HCT116 (cell line): Measurements from ENCODE around the gene WASL. TPM values are rescaled to one million over a fixed set of nuclear protein-coding genes. Genes with fewer than 3 reads are reported as not detected.

ENCODE experiments used
- ATAC-seq: fragments of 200-7000 bp; cut with Tn5 transposase; 2 replicates; pipeline ENCODE4 v1.9.1; 2020; ENCODE audit warnings: mild to moderate bottlenecking, moderate library complexity
- BruUV-seq: library from RNA; stranded (reverse); fragments of 400-500 nt; replicated peaks from 2 replicates; lab custom pipeline; 2021; lab: Mats Ljungman, UMichigan
- CTCF ChIA-PET: fragments of 300-600 bp; sonication (Branson Sonifier 250); formaldehyde crosslinking; loops from one replicate; lab custom pipeline; 2021; ENCODE audit warnings: antibody characterized with exemption; lab: Charles Lee
- POLR2A ChIA-PET: fragments of 300-600, 350-600 bp; sonication (Branson Sonifier 250); formaldehyde crosslinking; loops from one replicate; lab custom pipeline; 2021; ENCODE audit warnings: antibody characterized with exemption; lab: Charles Lee
- RAD21 ChIA-PET, 2 experiments: fragments of 300-600 bp; sonication (Branson Sonifier 250); formaldehyde crosslinking; loops; one replicate each; lab custom pipeline; 2023; ENCODE audit warnings: low total read pairs in 2 of 2; ENCODE audit not compliant: uncharacterized antibody in 2 of 2, unreplicated experiment in 2 of 2, low non-redundant PET in 1 of 2; lab: Charles Lee
- DNase-seq: peaks from one replicate; pipeline ENCODE4 v3.0.0-alpha.2; 2010; ENCODE audit warnings: low read depth, low spot score
- H2AFZ ChIP-seq: fragments of 200-600 bp; shearing (Covaris generic), sonication (generic); 2 replicates; pipeline ENCODE4 v1.6.1; 2017; ENCODE audit warnings: low read depth, mixed run types, mixed read lengths, antibody characterized with exemption, low read length; ENCODE audit not compliant: poor library complexity, severe bottlenecking
- H3K27ac ChIP-seq: 2 replicates; pipeline ENCODE4 v1.5.1; 2012; ENCODE audit warnings: low read depth, low read length
- H3K27me3 ChIP-seq: fragments of 200-600 bp; sonication (generic); 2 replicates; pipeline ENCODE4 v1.6.1; 2016; ENCODE audit warnings: mixed run types, low read length, mixed read lengths; ENCODE audit not compliant: insufficient read depth
- H3K36me3 ChIP-seq, 2 experiments: fragments of 200-500 bp in 1 of 2; fragments of 200-600 bp in 1 of 2; sonication (Bioruptor generic) in 1 of 2; sonication (generic) in 1 of 2; 2 replicates each; pipeline versions ENCODE4 v1.5.1 to v1.6.1; 2014 to 2016; ENCODE audit warnings: low read length in 2 of 2, inconsistent platforms in 1 of 2, mixed read lengths in 1 of 2, mixed run types in 1 of 2; ENCODE audit not compliant: insufficient read depth in 2 of 2, control insufficient read depth in 1 of 2
- H3K4me1 ChIP-seq, 2 experiments: fragments of 200-600 bp in 1 of 2; sonication (generic) in 1 of 2; 2 replicates each; pipeline versions ENCODE4 v1.5.1 to v1.6.1; 2012 to 2017; ENCODE audit warnings: low read length in 2 of 2, inconsistent platforms in 1 of 2, mild to moderate bottlenecking in 1 of 2, mixed read lengths in 1 of 2, mixed run types in 1 of 2, moderate library complexity in 1 of 2; ENCODE audit not compliant: insufficient read depth in 2 of 2, control insufficient read depth in 1 of 2
- H3K4me2 ChIP-seq: fragments of 200-600 bp; sonication (generic); 2 replicates; pipeline ENCODE4 v1.6.1; 2017; ENCODE audit warnings: mixed run types, low read length, mixed read lengths
- H3K4me3 ChIP-seq, 2 experiments: fragments of 200-600 bp in 1 of 2; sonication (generic) in 1 of 2; replicated peaks in 1 of 2; 2 replicates each; pipeline ENCODE4 v1.5.1; 2011 to 2016; ENCODE audit warnings: low read length in 2 of 2, control low read depth in 1 of 2, low read depth in 1 of 2, mild to moderate bottlenecking in 1 of 2, mixed read lengths in 1 of 2, mixed run types in 1 of 2
- H3K79me2 ChIP-seq: fragments of 200-600 bp; sonication (generic); 2 replicates; pipeline ENCODE4 v1.6.1; 2017; ENCODE audit warnings: mild to moderate bottlenecking, mixed run types, low read length, moderate library complexity, mixed read lengths; ENCODE audit not compliant: insufficient read depth
- H3K9ac ChIP-seq: fragments of 200-600 bp; sonication (generic); 2 replicates; pipeline ENCODE4 v1.6.1; 2016; ENCODE audit warnings: low read length, mixed read lengths
- H3K9me2 ChIP-seq: fragments of 200-600 bp; sonication (generic), shearing (Covaris generic); 2 replicates; pipeline ENCODE4 v1.6.1; 2017; ENCODE audit warnings: mixed run types, mild to moderate bottlenecking, moderate library complexity; ENCODE audit not compliant: insufficient read depth
- H3K9me3 ChIP-seq, 2 experiments: fragments of 200-500 bp in 1 of 2; fragments of 200-600 bp in 1 of 2; sonication (Bioruptor generic) in 1 of 2; sonication (generic) in 1 of 2; 2 replicates each; pipeline ENCODE4 v1.6.1; 2014 to 2017; ENCODE audit warnings: low read length in 2 of 2, mixed read lengths in 2 of 2, inconsistent platforms in 1 of 2, low read depth in 1 of 2, mild to moderate bottlenecking in 1 of 2, mixed run types in 1 of 2, moderate library complexity in 1 of 2; ENCODE audit not compliant: control insufficient read depth in 1 of 2, insufficient read depth in 1 of 2
- H4K20me1 ChIP-seq: fragments of 200-600 bp; sonication (generic), shearing (Covaris generic); 2 replicates; pipeline ENCODE4 v1.6.1; 2017; ENCODE audit warnings: mixed run types, mild to moderate bottlenecking, moderate library complexity; ENCODE audit not compliant: insufficient read depth
- CBX3 ChIP-seq: IDR thresholded peaks from 2 replicates; pipeline ENCODE4 v1.6.1; 2012; ENCODE audit warnings: low read depth
- CEBPB ChIP-seq: IDR thresholded peaks from 2 replicates; pipeline ENCODE4 v1.6.1; 2012; ENCODE audit warnings: low read depth
- EGR1 ChIP-seq: IDR thresholded peaks from 2 replicates; pipeline ENCODE4 v1.6.1; 2012; ENCODE audit warnings: low read depth
- EZH2phosphoT487 ChIP-seq: fragments of 200-600 bp; IDR thresholded peaks from 2 replicates; pipeline ENCODE4 v1.6.1; 2018; ENCODE audit warnings: antibody characterized with exemption, borderline replicate concordance
- FOSL1 ChIP-seq: IDR thresholded peaks from 2 replicates; pipeline ENCODE4 v1.6.1; 2012; ENCODE audit warnings: low read depth
- JUND ChIP-seq: IDR thresholded peaks from 2 replicates; pipeline ENCODE4 v1.6.1; 2012
- SP1 ChIP-seq: IDR thresholded peaks from 2 replicates; pipeline ENCODE4 v1.6.1; 2012; ENCODE audit warnings: low read depth
- SRF ChIP-seq: IDR thresholded peaks from 2 replicates; pipeline ENCODE4 v1.6.1; 2012; ENCODE audit warnings: low read depth
- TCF7L2 ChIP-seq: IDR thresholded peaks from 2 replicates; pipeline ENCODE4 v1.7.0; 2011; ENCODE audit warnings: borderline replicate concordance, inconsistent platforms; ENCODE audit not compliant: insufficient read depth, insufficient read length; ENCODE audit errors: extremely low read depth
- YY1 ChIP-seq: IDR thresholded peaks from 2 replicates; pipeline ENCODE4 v1.6.1; 2011; ENCODE audit warnings: low read length, low read depth, moderate library complexity, mild to moderate bottlenecking; ENCODE audit not compliant: insufficient replicate concordance; ENCODE audit errors: extremely low read depth
- intact Hi-C: fragments of 100-400 bp; cut with micrococcal nuclease; formaldehyde crosslinking; loops from 2 replicates; pipeline ENCODE4 v1.10.0; 2022
- total RNA-seq: library from RNA; stranded (reverse); gene quantifications from one replicate; pipeline ENCODE4 v1.2.1, GENCODE V29; 2021; ENCODE audit not compliant: unreplicated experiment
- TF ChIP-seq, protein P1 (sequence below): IDR thresholded peaks from 2 replicates; pipeline ENCODE4 v1.6.1; 2012
- TF ChIP-seq, protein P2 (sequence below), 3 experiments: fragments of 200-600 bp in 1 of 3; sonication (generic) in 1 of 3; IDR thresholded peaks in 2 of 3; conservative IDR thresholded peaks in 1 of 3; 2 replicates each; pipeline ENCODE4 v1.5.1; 2012 to 2017; ENCODE audit warnings: low read depth in 2 of 3, low read length in 2 of 3, antibody characterized with exemption in 1 of 3, borderline replicate concordance in 1 of 3, control low read depth in 1 of 3, mild to moderate bottlenecking in 1 of 3, mixed read lengths in 1 of 3, mixed run types in 1 of 3, moderate library complexity in 1 of 3; ENCODE audit not compliant: insufficient read depth in 1 of 3

WASL gene
- total RNA-seq, 1 experiment from 2014 or later, result 26.2 TPM

DNA sequence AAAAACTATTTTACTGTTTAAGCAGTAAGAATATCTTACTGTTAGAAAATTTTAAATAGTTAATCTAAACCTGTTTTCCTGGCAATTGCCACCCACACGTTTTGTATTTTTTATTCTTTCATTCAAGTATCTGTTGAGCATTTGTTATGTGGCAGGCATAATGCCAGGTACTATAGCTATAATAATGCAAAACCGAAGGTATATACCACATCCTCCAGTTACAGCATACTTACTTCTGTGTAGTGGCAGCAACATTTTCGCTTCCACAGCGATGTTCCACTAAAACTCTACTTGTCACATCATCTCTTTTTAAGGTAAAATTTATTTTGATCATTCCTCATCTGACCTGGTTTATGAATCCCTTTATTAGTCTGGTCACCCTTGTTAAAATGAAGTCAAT lies 30.0 kb downstream of the WASL start:
- ATAC-seq (no peak), DNase-seq (no peak)
- Histone ChIP-seq H3K9me2 (no peaks in the 10 kb centered on the region), H3K4me3 (no peak overlapping the region), H3K36me3 (no peaks in the 10 kb centered on the region), H3K4me2 (no peak overlapping the region), H3K27me3 (no peaks in the 10 kb centered on the region), H3K4me1 (peaks cover 2 to 11% of the 10 kb centered on the region in 2 experiments; a peak in 2 of 4 replicates), H2AFZ (no peak overlapping the region), H3K27ac (no peak overlapping the region), H3K79me2 (peaks cover 80% of the 10 kb centered on the region), H3K9ac (no peak overlapping the region), H3K9me3 (no peaks in the 10 kb centered on the region), H4K20me1 (peaks cover 5% of the 10 kb centered on the region; the same call in 1 of the 2 replicates)
- ChIA-PET RAD21 (no interaction called here), POLR2A (no interaction called here), CTCF (interaction anchor here (1.7 kb wide), 1 partner anchor 15 kb away, joined by 4 read pairs; no protein-coding TSS in a partner anchor)
- intact Hi-C loops, result no loop called here
- BruUV-seq, result no TSS peak
- TF ChIP-seq EGR1 (no peak), SP1 (no peak), EZH2phosphoT487 (no peak), YY1 (no peak), JUND (no peak), TCF7L2 (no peak), CBX3 (no peak), CEBPB (no peak), SRF (no peak), FOSL1 (no peak)
- TF ChIP-seq, protein P1, sequence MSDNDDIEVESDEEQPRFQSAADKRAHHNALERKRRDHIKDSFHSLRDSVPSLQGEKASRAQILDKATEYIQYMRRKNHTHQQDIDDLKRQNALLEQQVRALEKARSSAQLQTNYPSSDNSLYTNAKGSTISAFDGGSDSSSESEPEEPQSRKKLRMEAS, result no peak
- TF ChIP-seq, protein P2, sequence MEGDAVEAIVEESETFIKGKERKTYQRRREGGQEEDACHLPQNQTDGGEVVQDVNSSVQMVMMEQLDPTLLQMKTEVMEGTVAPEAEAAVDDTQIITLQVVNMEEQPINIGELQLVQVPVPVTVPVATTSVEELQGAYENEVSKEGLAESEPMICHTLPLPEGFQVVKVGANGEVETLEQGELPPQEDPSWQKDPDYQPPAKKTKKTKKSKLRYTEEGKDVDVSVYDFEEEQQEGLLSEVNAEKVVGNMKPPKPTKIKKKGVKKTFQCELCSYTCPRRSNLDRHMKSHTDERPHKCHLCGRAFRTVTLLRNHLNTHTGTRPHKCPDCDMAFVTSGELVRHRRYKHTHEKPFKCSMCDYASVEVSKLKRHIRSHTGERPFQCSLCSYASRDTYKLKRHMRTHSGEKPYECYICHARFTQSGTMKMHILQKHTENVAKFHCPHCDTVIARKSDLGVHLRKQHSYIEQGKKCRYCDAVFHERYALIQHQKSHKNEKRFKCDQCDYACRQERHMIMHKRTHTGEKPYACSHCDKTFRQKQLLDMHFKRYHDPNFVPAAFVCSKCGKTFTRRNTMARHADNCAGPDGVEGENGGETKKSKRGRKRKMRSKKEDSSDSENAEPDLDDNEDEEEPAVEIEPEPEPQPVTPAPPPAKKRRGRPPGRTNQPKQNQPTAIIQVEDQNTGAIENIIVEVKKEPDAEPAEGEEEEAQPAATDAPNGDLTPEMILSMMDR (IDR thresholded peaks at IDR 0.05 in 2 of 3, conservative IDR thresholded peaks at IDR 0.05 in 1 of 3; ENCODE audit: borderline replicate concordance in 1 of 3, insufficient read depth in 1 of 3, low read depth in 2 of 3, low read length in 2 of 3), result no peak
